LNCAP (cell line): ENCODE data around the gene AJAP1.

Experiments used
- CTCF ChIP-seq: fragments of 450-650 bp; IDR thresholded peaks from 2 replicates; pipeline ENCODE4 v1.5.1; 2017; ENCODE audit warnings: mild to moderate bottlenecking

AJAP1 gene

GRCh38 chr1:4792565-4792964, 138.2 kb downstream of the AJAP1 start:
- no peak for TF ChIP-seq CTCF

GRCh38 chr1:4794020-4794780, 139.8 kb downstream of the AJAP1 start:
- TF ChIP-seq CTCF, result no peak

GRCh38 chr1:4796161-4797015, 142.0 kb downstream of the AJAP1 start:
- TF ChIP-seq CTCF, result no peak

- no peak for TF ChIP-seq CTCF
Measured at GRCh38 chr1:4797016-4797410, 142.6 kb downstream of the AJAP1 start.

- no peak for TF ChIP-seq CTCF
Measured at GRCh38 chr1:4797429-4797828, 143.0 kb downstream of the AJAP1 start.

GRCh38 chr1:4801192-4801924, 146.9 kb downstream of the AJAP1 start:
- no peak for TF ChIP-seq CTCF

GRCh38 chr1:4802024-4802423, 147.6 kb downstream of the AJAP1 start:
- TF ChIP-seq CTCF, result no peak
